H1 (cell line): ENCODE results near the gene RAET1L.

Source experiments
- BACH1 ChIP-seq: IDR thresholded peaks from 2 replicates; pipeline ENCODE4 v1.6.1; 2012; ENCODE audit warnings: low read length, improper control_type of control experiment
- CEBPB ChIP-seq: IDR thresholded peaks from 2 replicates; pipeline ENCODE4 v1.6.1; 2012; ENCODE audit warnings: low read depth, low read length
- HDAC2 ChIP-seq, 2 experiments: fragments of 300-600 bp in 1 of 2; sonication (generic) in 1 of 2; IDR thresholded peaks; 2 replicates each; pipeline ENCODE4 v1.6.1; 2011 to 2012; ENCODE audit warnings: low read depth in 2 of 2, low read length in 2 of 2, mild to moderate bottlenecking in 2 of 2, moderate library complexity in 2 of 2, borderline replicate concordance in 1 of 2, inconsistent platforms in 1 of 2
- POLR2A ChIP-seq, 2 experiments: IDR thresholded peaks; 1 replicate in 1 of 2; 2 replicates in 1 of 2; pipeline ENCODE4 v1.6.1; 2011; ENCODE audit warnings: low read depth in 2 of 2, low read length in 2 of 2, mild to moderate bottlenecking in 2 of 2; ENCODE audit errors: control extremely low read depth in 1 of 2
- TF ChIP-seq, protein P1 (sequence below), 3 experiments: IDR thresholded peaks; 1 replicate in 2 of 3; 2 replicates in 1 of 3; pipeline versions ENCODE4 v1.5.1 to v1.6.1; 2011; ENCODE audit warnings: low read length in 3 of 3, mild to moderate bottlenecking in 3 of 3, inconsistent platforms in 2 of 3, low read depth in 1 of 3, moderate library complexity in 1 of 3; ENCODE audit not compliant: insufficient read depth in 1 of 3; ENCODE audit errors: control extremely low read depth in 1 of 3

DNA sequence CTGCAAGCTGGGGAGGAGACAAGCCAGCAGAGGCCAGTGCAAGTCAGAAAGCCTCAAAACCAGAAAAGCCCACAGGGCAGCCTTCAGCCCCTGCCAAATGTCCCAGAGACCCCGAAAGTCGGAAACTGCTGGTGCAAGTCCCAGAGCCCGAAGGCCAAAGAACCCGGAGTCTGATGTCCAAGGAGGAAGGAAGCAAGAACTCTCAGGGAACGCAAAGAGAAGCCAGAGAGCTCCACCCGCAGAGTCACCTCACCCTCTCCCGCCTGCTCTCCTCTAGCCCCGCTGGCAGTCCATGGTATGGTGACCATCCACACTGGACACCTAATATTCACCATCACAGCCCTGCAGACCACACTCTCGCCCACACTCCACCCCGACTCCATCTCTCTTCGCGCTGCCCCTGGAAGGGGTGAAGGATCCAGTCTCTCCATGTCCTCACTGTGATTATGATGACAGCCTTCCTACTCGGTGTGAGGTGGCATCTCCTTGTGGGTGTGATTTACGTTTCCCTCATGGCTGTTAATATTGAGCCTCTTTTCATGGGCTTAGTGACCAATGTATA lies 33.0 kb upstream of the RAET1L start:
- no peak for TF ChIP-seq CEBPB
- TF ChIP-seq, protein P1, sequence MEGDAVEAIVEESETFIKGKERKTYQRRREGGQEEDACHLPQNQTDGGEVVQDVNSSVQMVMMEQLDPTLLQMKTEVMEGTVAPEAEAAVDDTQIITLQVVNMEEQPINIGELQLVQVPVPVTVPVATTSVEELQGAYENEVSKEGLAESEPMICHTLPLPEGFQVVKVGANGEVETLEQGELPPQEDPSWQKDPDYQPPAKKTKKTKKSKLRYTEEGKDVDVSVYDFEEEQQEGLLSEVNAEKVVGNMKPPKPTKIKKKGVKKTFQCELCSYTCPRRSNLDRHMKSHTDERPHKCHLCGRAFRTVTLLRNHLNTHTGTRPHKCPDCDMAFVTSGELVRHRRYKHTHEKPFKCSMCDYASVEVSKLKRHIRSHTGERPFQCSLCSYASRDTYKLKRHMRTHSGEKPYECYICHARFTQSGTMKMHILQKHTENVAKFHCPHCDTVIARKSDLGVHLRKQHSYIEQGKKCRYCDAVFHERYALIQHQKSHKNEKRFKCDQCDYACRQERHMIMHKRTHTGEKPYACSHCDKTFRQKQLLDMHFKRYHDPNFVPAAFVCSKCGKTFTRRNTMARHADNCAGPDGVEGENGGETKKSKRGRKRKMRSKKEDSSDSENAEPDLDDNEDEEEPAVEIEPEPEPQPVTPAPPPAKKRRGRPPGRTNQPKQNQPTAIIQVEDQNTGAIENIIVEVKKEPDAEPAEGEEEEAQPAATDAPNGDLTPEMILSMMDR (IDR thresholded peaks at IDR 0.05; ENCODE audit: control extremely low read depth in 1 of 3, insufficient read depth in 1 of 3, low read depth in 1 of 3, low read length in 3 of 3), result no peak
- TF ChIP-seq BACH1, result no peak
- no peak for TF ChIP-seq POLR2A (IDR thresholded peaks at IDR 0.05; ENCODE audit: control extremely low read depth in 1 of 2, low read depth in 2 of 2, low read length in 2 of 2)
- TF ChIP-seq HDAC2 (IDR thresholded peaks at IDR 0.05; ENCODE audit: borderline replicate concordance in 1 of 2, low read depth in 2 of 2, low read length in 2 of 2), result no peak
